GM18505 (cell line): ENCODE measurements around the gene DLK2.
"Not testable (repeated sequence)": the region's sequence is repeated elsewhere in the genome, so short reads cannot be mapped to it uniquely, and the experiment has no call there.

ENCODE experiments used
- ATAC-seq: cut with Tn5 transposase; IDR thresholded peaks from one replicate; pipeline ENCODE4 v1.9.1; 2021; ENCODE audit not compliant: unreplicated experiment
- POLR2A ChIP-seq: IDR thresholded peaks from 4 replicates; pipeline ENCODE4 v1.6.1; 2011; ENCODE audit warnings: borderline replicate concordance; ENCODE audit not compliant: insufficient read depth, insufficient read length; ENCODE audit errors: extremely low read depth

DLK2 gene

GRCh38 chr6:43455531-43456428, at the start of gene DLK2:
Gene DLK2 (minus strand): TSS chr6:43455548. CDS start chr6:43454825, 723 bp downstream.
- TF ChIP-seq POLR2A, result no peak
- no peak for ATAC-seq

- ATAC-seq, result no peak
- TF ChIP-seq POLR2A, result no peak
These were observed 48.1 kb upstream of the DLK2 start for GRCh38 chr6:43503443-43503842.

GRCh38 chr6:43502666-43503065, 47.3 kb upstream of the DLK2 start:
- TF ChIP-seq POLR2A, result no peak
- ATAC-seq, result no peak

DNA sequence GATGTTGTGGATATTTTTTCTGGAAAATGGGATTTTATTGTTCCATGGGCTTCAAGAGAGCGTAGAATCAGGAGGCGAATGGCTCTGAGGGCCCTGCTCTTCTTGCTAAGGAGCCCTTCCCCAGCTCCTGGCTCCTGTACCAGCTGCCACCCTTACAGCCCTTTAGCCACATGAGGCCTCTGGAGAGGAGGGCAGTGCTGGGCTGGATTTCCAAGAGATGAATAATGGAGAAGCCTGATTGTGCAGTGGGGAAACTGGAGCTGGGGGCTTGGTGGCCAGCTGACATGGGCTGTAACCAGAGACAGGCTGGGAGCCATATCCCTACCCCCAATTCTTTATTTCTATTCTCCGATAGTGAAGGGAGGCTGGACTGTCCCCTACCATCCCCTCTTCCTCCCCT, 45.6 kb upstream of the DLK2 start:
- no peak for ATAC-seq

DNA sequence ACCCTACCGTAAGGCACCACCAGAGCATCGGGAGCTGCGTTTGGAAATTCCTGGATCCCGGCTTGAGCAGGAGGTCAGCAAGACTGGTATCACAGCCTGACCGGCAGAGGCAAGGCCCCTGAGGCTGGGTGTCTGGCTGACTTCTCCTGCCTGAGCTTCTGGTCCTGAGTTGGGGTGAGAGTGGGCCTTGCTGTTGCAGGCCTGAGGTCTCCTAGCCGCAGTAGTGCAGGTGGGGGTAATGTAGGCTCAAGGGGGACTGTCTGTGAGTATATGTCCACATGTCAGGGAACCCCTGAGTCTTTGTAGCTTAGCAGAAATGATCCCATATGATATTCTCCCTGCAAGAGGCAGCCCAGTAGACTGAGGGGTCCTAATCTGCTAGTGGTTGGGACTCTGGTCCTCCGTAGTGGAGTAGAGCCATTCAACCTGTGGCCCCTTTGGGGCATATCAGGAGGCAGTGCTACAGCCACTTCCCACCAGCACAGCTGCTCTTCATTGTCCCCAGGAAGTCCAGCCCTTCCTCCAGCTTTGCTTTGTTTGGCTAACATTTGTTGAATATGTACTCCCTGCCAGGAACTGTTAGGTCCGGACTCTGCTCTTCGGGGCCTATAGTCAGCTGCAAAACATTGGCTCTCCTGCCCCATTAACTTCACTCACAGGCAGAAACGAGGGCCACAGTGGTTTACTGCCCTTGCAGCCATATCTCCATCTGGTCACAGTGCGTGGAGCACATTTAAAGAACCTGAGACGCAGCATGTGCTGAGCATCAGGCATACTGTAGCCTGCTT, 43.9 kb upstream of the DLK2 start:
- TF ChIP-seq POLR2A, result no peak
- no peak for ATAC-seq

More for the DNA sequence above, 45.6 kb upstream of the DLK2 start:
- no peak for TF ChIP-seq POLR2A

GRCh38 chr6:43498291-43498690, 42.9 kb upstream of the DLK2 start:
- not testable (repeated sequence) for ATAC-seq

DNA sequence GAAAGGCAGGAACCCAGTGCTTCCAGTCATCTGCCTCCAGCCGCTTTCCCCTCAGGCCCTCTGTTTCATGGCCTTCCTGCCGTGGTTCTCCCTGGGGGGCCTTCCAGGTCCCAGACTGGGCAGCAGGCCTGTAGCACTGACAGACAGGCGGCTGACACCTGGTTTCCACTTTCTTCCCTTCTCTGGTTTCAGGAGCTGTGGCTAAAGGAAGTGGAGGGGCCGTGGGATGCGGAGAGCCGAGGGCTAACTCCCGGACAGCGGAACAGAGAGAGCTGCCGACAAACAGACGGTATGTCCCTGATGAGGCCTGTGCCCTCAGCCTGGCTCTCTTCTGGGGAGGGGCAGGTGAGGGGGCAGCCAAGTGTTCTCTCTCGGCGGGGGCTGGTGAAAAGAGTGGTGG, 42.3 kb upstream of the DLK2 start:
- TF ChIP-seq POLR2A, result no peak
- ATAC-seq, result no peak

DNA sequence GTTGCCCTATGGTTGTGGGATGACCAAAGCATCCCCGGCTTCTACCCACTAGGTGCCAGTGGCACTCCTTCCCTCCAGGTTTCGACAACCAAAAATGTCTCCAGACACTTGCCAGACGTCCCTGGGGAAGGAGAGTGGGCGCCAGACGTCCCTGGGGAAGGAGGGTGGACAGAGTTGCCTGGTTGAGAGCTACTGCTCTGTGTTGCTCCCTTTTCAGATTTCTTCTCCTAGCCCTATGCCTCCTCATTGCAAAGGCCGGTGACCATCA, 41.7 kb upstream of the DLK2 start:
- no peak for ATAC-seq
- TF ChIP-seq POLR2A, result no peak

GRCh38 chr6:43496370-43497128, 41.2 kb upstream of the DLK2 start:
- TF ChIP-seq POLR2A, result no peak
- ATAC-seq, result no peak

GRCh38 chr6:43495409-43495941, 40.1 kb upstream of the DLK2 start:
- ATAC-seq, result no peak
- no peak for TF ChIP-seq POLR2A

- ATAC-seq, result no peak
- no peak for TF ChIP-seq POLR2A
These were observed 39.4 kb upstream of the DLK2 start for GRCh38 chr6:43494766-43495165.

GRCh38 chr6:43494321-43494720, 39.0 kb upstream of the DLK2 start:
- no peak for ATAC-seq
- no peak for TF ChIP-seq POLR2A

- no peak for TF ChIP-seq POLR2A
- ATAC-seq, result no peak
These were observed 38.5 kb upstream of the DLK2 start for GRCh38 chr6:43493833-43494232.
